ENCODE data around the gene KLF9. TPM values are rescaled to one million over a fixed set of nuclear protein-coding genes. Genes with fewer than 3 reads are reported as not detected.

Gene KLF9
- total RNA-seq, 1 experiment from 2014 or later, result 0.26 TPM

DNA sequence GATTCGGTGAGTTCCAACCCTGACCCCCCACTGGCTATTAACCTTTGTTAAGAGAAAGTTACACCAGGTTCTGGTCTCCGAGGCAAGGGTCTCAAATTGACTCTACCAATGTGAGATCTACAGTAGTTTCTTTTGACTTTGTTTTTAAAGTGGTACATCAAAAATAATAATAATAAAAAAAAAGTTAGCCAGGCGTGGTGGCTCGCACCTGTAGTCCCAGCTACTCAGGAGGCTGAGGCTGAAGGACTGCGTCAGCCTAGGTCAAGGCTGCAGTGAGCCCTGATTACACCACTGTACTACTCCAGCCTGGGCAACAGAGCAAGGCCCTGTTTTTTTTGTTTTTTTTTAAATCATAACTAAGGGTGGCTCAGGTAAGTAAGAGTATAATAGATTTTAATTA is 1.0 kb upstream of the KLF9 start:
- Histone ChIP-seq H3K27me3 (ENCODE audit: insufficient read depth, low read length) (peaks cover 7% of the 10 kb centered on the region; the same call in 1 of the 2 replicates), H4K20me1 (ENCODE audit: control insufficient read depth, insufficient read depth, insufficient read length) (no peaks in the 10 kb centered on the region), H3K14ac (ENCODE audit: insufficient read depth, low read length) (no peak overlapping the region), H3K9ac (ENCODE audit: extremely low read depth, insufficient read length, low read length) (no peak overlapping the region), H3K23me2 (ENCODE audit: insufficient read length, low read depth, low read length, poor library complexity, severe bottlenecking) (peaks cover 25% of the 10 kb centered on the region), H3K23ac (ENCODE audit: insufficient read length, low read depth, low read length) (no peak overlapping the region), H3K27ac (ENCODE audit: insufficient read length, low read depth, low read length) (no peak overlapping the region), H3T11ph (ENCODE audit: low read length) (no peak overlapping the region), H3K79me2 (ENCODE audit: insufficient read depth, low read length) (no peaks in the 10 kb centered on the region), H4K8ac (replicated peaks; ENCODE audit: insufficient read length, low read depth, low read length) (no peak overlapping the region), H2AK5ac (ENCODE audit: insufficient read length, low read length) (no peak overlapping the region), H3K4me1 (ENCODE audit: insufficient read depth, low read length) (no peaks in the 10 kb centered on the region; the same call in 1 of the 2 replicates), H4K5ac (ENCODE audit: insufficient read length, low read depth, low read length) (no peak overlapping the region), H2BK5ac (ENCODE audit: insufficient read length, low read length) (no peak overlapping the region), H2BK12ac (ENCODE audit: insufficient read length, low read depth, low read length) (no peak overlapping the region), H3K79me1 (ENCODE audit: insufficient read depth, low read depth, low read length, poor library complexity, severe bottlenecking) (no peaks in the 10 kb centered on the region), H3K56ac (ENCODE audit: insufficient read length, low read depth, low read length) (no peak overlapping the region), H2BK120ac (ENCODE audit: low read depth, low read length, poor library complexity, severe bottlenecking) (no peak overlapping the region), H4K91ac (ENCODE audit: insufficient read length, low read depth, low read length) (no peak overlapping the region), H3K4me2 (ENCODE audit: insufficient read depth, insufficient read length, low read length) (no peak overlapping the region), H2AFZ (ENCODE audit: low read length) (no peak overlapping the region), H2BK15ac (ENCODE audit: low read depth, low read length) (no peak overlapping the region), H3K9me3 (ENCODE audit: control insufficient read depth, low read depth, low read length) (no peaks in the 10 kb centered on the region), H3K18ac (ENCODE audit: insufficient read length, low read depth, low read length) (no peak overlapping the region), H2BK20ac (ENCODE audit: low read depth, low read length, poor library complexity, severe bottlenecking) (no peak overlapping the region), H3K4ac (ENCODE audit: low read depth, low read length) (no peak overlapping the region)
- Mint-ChIP-seq H3K36me3 (ENCODE audit: insufficient read depth in 1 of 3, low read depth in 3 of 3) (peaks cover 0 to 1% (median 0%) of the 10 kb centered on the region in 3 experiments; a peak in 2 of 7 replicates), H3K4me1 (peaks cover 24 to 33% of the 10 kb centered on the region in 2 experiments), H3K9me3 (peaks cover 0 to 4% of the 10 kb centered on the region in 2 experiments; a peak in 1 of 5 replicates), H3K27me3 (ENCODE audit: low read depth) (peaks cover 66% of the 10 kb centered on the region), H3K4me3 (no peak overlapping the region), H3K27ac (no peak overlapping the region)
- no peak for DNase-seq
- TF ChIP-seq CTCF (conservative IDR thresholded peaks at IDR 0.05), result no peak
- WGBS (ENCODE audit: extremely low coverage, insufficient read length, low lambda C conversion rate), result no CpG with 5 or more reads among the region's 5 CpGs

Data from H9 (cell line).